Right renal pelvis (tissue), 4 donors: Measurements from ENCODE around the gene MIA. TPM values are rescaled to one million over a fixed set of nuclear protein-coding genes. Genes with fewer than 3 reads are reported as not detected.
A peak's percentile ranks its signal among the peaks of the same experiment; 100 is the strongest.
"Not testable (repeated sequence)": the region's sequence is repeated elsewhere in the genome, so short reads cannot be mapped to it uniquely, and the experiment has no call there.

Experiments
- DNase-seq, 4 donors: peaks; one replicate each; pipeline ENCODE4 v3.0.0-alpha.2; 2013; ENCODE audit warnings: low read depth in 4 of 4, low spot score in 3 of 4, missing footprints in 1 of 4
- polyA plus RNA-seq, 4 donors: library from polyadenylated mRNA; unstranded; fragments of 120-200 nt; gene quantifications; one replicate each; pipeline ENCODE4 v1.2.1, GENCODE V29; 2013; ENCODE audit not compliant: insufficient read length in 4 of 4

MIA gene
- polyA plus RNA-seq, 4 donors: 0.48 to 1.2 (median 0.90) TPM

DNA sequence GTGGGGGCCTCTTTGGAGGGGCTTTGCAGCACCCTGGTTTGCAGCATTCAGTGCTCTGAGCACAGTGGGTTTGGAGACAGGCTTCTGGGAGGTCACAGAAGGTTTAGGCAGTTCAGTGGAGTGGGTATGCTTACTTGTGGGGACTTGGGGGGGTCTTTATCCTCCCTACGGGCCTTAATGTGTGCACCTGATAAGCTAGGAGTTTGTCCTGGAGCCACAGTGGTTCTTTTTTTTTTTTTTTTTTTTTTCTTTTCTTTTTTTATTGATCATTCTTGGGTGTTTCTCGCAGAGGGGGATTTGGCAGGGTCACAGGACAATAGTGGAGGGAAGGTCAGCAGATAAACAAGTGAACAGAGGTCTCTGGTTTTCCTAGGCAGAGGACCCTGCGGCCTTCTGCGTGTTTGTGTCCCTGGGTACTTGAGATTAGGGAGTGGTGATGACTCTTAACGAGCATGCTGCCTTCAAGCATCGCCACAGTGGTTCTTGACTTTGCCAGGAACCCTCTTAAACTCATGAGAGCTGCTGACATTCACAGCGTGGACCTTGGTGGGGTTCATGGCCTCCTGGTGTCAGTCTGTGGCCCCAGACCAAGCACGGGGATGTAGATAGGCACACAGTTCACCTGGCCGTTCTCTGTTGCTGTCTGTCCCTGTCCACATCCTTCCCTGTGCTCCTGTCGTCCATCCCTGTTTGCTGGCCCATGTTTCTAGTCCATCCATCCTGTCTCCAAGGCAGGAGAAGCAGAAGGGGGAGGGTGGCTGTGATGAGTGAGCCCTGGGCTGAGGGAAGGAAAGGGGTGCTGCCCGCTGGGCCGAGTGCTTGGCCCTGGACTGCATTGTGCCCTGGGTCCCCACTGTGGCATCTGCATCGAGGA is 26.3 kb downstream of the MIA start:
- DNase-seq: no peak

DNA sequence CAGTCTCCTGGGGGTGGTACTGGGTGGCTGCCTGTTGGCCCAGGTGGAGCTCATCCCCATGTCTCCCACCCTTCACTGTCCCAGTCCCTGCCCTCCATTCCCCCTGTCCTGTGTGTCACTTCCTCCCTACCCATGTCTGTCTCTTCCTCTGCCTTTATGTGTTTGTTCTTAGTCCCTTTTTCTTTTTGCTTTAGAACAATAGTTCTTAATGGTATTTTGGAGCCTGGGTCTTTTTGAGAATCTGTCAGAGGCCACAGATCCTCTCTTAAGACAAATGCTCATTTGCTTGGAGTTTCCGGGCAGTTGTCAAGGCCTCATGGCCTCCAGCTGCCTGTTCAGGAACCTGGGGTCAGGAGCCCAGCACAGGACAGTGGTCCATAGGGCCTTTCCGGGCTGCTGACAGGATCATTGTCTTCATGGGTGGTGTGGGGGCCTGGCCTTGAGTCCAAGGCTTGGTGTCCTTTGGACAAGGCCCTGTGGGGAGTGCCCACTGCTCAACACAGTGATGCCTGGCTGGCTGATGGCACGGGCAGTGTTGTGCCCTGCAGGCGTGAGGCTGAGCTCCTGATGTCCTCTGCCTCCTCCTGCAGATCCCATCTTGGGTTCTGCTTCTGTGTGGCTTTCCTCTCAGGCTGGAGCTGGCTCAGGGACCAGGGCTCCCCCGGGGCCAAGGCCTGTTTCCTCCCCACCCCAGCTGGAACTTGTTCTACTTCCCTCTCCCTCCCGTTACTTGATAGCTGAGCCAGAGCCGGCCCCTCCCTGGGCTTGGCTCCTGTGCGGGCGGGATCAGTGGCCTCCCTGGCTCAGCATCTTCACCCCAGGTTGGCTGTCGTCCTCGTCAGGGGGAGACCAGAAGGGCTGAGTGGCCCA is 27.2 kb downstream of the MIA start:
- DNase-seq: no peak

DNA sequence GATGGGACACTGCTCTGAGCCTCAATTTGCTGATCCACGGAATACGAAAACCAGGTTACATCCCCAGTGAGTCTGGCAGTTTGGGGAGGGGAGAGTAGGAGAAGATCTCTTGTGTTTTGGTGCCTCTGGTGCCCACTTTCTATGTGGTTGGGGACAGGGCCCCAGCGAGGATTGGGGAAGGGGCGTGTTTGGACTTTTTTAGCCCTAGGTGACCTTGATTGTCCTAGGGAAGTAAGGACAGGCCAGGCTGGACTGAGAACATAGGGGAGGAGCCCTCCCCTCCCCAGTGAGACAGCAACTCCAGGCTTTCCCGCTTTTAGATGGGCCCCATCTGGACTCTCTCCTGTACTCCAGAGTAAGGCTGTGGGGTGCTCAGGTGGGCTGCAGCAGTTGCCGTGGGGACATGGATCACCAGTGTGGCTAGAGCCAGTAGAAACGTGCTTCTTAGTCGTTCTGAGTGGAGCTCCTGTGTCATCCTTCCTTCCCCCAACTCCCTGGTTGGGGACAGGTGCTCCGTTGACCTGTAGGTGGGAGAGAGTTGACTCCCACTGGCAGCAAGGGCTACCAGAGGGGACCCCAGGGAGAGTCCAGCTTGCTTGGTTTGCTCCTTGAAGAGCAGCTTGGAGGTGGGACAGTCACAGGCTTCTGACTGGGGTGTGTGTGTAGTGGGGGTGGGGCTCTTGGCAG is 28.0 kb downstream of the MIA start:
- DNase-seq: no peak

DNA sequence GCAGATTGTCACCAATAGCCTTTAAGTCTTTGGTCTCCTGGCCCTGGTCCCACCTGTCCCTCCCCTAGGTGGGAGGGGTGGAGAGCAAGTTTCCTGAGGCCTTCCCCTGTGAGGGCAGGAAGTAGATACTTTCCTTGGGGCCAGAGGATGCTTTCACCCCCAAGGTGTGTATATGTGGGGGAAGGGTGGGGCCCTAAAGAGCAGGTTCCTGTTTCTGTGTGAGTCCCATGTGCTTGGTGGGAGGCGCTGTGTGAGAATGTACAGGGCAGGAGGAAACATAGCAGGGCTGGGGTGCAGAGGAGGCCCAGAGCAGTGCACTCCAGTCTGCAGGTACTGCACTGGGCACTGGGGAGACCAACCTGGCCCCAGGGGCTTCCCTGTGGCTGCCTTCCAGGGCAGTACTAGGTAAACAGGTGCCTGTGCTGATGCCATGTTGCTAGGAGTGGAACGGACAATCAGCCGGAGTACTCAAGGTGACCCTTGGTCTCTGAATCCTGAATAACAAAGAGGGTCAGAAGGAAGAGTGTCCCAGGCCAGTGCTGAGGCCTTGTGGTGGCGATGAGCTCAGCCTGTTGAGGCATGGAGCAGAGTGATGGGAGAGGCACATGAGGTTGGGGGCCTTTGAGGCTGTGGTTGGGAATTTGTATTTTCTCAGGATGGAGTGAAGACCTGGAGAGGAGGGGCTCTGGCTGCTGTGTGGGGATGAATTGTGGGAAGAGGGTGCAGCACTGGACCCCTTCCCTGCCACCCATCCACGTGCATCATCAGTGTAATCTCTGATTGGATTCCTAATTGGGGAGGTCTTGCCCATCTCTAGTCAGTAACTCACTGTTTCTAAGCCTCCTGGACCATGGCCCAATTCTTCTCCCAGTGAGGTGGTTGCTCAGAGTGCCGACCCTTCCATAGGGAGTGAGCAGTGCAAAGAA is 28.8 kb downstream of the MIA start:
- DNase-seq: no peak

DNA sequence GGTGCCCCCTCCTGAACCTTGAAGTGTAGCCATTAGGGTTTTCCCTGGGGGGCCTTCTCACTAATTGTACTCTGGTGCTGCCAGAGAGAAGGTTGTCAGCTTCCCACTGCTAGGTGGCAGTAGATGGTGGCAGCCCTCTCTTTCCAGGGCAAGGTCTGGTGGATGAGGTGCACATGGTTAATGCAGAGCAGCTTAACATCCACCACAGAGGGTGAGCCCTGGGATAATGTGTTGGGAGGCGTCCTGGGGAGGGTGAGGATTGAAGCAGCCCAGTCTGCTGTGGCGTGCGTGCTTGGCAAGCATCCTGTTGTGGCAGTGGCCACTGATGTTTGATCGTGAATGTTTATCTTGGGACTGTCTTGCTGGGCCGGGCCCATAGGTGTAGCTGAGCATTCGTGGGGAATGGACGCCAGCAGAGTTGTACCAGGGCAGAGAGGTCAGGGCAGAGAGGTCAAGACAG is 29.5 kb downstream of the MIA start:
- no peak for DNase-seq

DNA sequence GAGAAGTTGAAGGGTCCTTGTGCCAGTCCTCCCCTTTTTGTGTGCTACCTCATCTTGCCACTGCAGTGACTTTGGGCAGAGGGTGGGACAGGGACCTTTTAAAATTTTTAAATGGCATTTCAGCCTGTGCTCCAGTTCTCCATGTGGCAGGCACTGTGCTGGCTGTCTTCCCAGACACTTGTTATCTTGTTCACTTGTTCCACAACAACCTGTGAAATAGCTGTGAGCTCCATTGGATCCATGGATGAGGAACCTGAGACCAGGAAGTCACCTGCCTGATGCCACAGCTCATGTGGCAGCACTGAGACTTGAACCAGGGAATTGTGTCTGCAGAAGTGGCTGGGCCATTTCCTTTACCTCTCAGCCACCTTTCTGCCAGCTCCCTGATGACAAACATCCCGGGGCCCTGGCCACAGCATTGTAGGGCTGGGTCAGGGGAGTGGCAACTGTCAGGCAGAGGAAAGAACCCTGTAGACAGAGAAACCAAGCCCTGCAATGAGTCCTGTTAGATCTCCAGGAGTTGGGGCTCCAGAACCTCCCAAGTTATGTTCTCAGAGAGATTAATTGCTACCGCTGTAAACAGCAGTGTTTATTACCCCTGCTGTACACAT is 30.0 kb downstream of the MIA start:
- no peak for DNase-seq

DNA sequence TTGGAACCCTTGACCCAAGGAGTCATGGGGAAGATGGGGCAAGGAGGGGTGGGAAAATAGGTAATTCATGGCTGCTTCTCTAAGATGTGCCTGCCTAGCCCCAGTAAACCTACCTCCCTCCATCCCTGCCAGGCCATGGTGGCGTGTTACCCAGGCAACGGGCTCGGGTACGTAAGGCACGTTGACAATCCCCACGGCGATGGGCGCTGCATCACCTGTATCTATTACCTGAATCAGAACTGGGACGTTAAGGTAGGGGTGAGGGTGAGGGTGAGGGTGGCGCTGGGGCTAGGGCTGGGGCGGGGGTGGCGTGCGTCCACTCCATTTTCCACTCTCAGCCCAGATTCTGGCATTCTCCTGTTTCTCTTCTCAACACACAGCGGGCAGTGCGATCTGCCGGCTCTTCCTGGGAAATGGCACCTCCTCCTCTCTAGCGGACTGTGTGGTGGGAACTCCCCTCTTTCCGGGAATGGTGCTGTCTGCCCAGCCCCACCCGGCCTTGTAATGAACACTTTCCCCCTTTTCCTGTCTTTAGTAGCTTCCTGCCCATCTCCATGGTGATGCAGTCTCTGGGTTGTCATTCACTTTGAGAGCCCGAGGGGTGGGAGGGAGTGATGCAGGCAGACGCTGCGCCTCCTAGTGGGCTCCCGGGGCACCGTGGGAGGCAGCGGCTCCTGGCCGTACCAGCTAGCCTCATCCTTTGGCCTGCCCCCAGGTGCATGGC is 31.3 kb downstream of the MIA start:
- DNase-seq: peak; percentile 73 to 90 (median 88)

DNA sequence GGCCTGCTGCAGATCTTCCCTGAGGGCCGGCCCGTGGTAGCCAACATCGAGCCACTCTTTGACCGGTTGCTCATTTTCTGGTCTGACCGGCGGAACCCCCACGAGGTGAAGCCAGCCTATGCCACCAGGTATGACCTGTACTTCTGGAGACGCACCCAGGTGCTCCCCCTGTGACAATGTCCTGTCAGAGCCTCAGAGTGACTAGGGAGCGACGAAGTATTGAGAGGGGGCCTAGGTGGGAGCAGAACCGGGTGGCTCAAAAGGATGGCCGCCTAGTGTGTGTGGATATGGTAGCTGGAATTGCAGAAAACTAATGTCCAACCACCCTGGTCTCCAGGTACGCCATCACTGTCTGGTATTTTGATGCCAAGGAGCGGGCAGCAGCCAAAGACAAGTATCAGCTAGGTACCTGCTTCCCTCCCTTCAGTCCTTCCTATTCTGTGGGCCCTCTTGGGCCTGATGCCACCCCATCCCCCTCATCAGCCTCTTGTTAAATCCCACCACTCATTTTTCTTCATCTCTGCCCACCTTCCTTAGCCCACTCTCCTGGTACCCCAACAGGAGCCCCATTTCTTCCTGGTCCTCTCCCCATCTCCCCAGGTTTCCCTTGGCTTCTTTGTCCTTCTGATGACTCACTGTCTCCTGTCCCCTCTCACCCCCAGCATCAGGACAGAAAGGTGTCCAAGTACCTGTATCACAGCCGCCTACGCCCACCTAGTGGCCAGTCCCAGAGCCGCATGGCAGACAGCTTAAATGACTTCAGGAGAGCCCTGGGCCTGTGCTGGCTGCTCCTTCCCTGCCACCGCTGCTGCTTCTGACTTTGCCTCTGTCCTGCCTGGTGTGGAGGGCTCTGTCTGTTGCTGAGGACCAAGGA is 32.1 kb downstream of the MIA start:
- DNase-seq: no peak

DNA sequence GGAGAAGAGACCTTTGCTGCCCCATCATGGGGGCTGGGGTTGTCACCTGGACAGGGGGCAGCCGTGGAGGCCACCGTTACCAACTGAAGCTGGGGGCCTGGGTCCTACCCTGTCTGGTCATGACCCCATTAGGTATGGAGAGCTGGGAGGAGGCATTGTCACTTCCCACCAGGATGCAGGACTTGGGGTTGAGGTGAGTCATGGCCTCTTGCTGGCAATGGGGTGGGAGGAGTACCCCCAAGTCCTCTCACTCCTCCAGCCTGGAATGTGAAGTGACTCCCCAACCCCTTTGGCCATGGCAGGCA is 32.7 kb downstream of the MIA start:
- DNase-seq: no peak

DNA sequence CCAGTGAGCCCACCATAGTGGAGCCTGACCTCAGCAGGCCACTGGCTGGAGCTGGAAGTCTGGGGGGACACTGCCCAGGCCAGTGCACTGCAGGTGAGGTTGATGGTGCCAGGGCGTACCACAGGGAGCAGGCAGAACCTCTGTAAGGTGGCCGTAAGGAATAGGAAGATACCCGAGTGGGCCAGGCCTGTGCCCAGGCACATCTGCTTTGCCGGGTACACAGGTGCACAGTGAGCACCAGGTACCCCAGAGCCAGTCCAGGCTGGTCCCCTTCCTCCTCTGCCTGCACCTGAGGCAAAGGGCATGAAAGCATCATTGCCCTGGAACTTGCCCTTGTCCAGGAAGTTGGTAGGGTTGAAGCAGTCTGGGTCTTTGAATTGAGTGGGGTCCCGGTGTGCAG is 33.2 kb downstream of the MIA start:
- no peak for DNase-seq

DNA sequence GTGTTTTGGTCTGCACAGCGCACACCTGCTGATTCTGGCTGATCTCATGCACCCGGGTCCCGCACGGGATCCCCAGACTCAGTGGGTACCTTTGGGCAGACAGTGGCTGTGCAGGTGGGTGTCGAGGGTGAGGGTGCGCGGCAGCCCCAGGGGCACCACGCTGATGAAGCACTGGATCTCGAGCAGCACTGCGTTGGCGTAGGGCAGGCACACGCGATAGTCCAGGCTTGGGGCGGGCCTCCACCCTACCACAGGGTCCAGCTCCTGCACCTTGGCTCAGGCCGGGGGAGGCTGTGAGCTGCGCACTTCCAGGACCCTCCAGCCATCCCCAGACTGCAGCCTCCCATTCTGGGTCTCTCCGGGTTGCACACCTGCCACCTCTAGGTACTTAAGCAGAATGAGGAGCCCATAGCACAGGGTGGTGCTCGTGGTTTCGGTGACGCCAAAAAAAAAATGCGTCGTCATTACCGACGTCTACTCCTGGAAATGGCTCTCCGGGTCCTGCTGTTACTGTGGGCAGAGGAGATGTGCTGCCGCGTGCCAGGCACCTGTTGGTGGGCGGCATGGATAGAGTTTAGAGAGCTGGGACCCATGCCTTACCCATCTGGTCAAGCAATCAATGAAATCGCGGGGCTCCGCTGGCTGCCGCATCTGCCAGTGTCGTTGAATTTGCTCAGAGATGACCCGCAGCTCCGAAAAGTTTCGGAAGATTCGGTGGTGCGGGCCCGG is 34.2 kb downstream of the MIA start:
- no peak for DNase-seq

DNA sequence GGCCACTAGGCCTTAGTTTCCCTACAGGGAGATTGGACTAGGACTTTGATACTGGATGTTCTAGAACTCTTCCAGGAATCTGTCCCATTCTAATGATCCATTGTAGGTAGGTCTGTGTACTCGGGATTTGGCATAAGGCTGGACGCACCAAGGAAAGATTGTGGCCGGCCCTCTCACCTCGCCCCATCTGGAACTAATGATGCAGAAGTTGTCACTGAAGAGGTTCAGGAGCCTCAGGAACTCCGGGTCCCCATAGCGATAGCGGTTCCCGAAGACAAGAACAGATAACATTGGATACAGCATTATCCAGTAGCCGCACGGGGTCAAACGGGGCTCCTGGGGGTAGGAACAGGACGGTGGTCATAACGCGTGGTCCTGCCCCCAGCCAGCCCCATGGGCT is 34.8 kb downstream of the MIA start:
- DNase-seq: no peak

DNA sequence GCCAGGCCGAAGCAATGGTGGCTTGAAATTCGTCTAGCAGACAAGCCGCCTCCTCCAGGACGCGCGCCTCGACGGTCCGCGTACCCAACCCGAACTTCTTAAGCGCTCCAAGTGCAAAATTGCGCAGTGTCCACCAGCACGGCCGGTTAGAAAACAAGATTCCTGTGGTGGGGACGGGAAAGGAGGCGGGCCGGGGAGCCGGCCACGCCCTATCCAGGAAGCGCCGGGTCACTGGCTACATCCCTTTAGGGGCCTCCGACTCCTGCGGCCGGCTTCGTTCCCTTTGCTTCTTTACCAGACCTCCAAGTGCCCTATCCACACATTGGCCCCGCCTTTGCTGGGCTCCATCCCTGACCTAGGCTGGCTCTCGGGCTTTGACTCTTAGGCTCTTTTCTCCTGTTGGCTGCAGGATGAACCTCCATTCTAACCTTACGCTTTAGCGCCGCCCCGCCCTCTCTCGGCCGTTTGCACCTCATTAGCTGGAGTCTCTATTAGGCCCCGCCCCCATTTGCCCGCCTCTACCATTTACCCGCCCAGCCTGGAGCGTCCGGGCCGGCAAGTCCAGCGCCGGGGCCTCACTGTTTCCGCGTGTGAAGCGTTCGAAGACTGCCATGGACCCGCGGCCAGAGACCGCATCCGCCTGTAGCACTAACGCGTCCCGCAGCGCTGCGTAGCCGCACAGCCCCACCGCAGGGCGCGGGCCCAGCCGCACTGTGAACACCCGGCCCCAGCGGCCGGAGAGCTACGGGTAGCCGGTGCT is 35.5 kb downstream of the MIA start:
- peak in 1 of 4 donors; percentile 59 for DNase-seq

DNA sequence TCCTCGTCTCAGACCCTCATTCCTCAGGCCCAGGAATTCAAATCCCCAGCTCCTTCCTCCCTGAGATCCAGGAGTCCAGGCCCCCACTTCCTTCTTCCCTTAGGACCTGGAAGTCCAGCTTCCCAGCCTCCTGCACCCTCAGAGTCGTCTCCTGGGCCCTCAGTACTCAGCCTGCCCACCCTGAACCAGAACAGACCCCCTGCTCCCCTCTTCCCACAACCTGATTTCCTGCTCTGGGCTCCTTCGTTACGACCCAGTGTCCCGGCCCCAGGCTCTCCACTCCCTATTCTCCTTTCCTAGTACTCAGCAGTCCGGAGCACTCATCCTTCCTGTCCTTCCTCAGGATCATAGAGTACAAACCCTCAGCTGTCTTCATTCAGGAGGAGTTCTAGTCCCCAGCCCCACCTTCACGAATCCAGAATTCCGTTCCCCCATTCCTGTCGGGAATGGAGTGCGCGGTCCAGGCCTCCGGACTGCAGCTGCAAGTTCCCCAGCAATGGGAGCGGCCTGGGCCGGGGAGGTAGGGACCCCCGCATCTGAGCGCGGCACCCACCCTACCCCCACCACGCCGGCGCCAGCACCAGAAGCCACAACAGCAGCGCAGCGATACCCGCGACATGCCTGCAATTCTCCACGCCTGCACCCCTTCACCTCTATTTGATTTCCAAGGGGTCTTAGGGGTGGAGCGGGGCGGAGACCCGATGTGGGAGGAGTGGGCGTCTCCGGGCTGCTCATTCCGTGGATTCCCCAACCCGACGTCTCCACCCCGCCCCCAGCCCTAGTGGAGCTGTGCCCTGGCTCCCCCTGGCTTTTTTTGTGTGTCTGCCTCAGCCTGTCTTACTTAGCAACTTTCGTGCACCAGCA is 36.4 kb downstream of the MIA start:
- DNase-seq: no peak

DNA sequence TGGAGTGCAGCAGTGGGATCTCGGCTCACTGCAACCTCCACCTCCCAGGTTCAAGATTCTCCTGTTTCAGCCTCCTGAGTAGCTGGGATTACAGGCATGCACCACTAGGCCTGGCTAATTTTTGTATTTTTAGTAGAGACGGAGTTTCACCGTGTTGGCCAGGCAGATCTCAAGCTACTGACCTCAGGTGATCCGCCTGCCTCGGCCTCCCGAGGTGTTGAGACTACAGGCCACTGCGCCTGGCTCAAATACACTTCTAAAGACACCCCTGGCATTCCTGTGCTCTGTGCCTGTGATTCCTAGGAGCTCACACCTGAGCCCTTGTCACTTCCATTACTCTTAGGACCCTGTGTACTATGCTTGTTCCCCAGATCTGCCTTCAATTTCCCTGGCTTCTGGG is 37.2 kb downstream of the MIA start:
- not testable (repeated sequence) for DNase-seq

DNA sequence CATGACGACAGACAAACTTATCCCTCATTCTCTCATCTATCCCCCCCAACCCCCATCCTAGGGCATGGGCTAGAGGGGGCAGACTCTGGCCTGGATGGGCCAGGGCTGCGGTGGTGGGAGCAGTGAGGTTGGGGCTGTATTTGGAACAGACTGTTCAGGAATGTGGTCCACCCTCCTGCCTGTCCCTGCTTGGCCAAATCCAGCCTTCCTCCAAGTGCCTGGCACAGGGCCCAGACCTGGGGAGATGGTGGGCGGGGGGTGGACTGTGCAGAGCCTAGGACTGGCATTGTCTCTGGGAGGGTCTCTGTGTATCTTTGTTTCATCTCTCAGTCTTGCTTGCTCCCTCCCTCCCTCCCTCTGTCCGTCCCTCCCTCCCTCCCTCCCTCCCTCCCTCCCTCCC is 37.9 kb downstream of the MIA start:
- no peak for DNase-seq
